ENCODE results near the gene RPTOR.

DNA sequence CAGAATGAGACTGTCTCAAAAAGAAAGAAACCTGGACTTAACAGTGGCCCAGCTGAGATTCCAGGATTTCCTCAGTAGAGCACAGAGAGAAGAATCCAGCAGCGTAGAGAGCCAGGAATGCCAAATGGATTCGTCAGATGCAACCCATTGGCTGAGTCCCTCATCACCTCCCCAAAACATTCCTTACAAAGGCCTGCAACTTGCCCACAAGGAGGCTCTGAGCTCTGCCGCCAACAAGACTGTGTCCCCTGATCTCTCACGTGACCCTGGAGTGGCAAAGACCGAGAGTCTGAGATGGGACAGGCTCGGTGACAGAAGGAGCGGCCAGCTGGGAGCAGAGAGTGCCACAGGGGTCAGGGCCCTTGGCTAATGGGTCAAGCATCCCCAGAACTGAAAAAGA lies 440.1 kb downstream of the RPTOR start:
- no peak for TF ChIP-seq EZH2 (IDR thresholded peaks at IDR 0.05; ENCODE audit: low read length)
- TF ChIP-seq, protein P1, sequence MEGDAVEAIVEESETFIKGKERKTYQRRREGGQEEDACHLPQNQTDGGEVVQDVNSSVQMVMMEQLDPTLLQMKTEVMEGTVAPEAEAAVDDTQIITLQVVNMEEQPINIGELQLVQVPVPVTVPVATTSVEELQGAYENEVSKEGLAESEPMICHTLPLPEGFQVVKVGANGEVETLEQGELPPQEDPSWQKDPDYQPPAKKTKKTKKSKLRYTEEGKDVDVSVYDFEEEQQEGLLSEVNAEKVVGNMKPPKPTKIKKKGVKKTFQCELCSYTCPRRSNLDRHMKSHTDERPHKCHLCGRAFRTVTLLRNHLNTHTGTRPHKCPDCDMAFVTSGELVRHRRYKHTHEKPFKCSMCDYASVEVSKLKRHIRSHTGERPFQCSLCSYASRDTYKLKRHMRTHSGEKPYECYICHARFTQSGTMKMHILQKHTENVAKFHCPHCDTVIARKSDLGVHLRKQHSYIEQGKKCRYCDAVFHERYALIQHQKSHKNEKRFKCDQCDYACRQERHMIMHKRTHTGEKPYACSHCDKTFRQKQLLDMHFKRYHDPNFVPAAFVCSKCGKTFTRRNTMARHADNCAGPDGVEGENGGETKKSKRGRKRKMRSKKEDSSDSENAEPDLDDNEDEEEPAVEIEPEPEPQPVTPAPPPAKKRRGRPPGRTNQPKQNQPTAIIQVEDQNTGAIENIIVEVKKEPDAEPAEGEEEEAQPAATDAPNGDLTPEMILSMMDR (optimal IDR thresholded peaks at IDR 0.05 in 1 of 3, IDR thresholded peaks at IDR 0.05 in 1 of 3, conservative IDR thresholded peaks at IDR 0.05 in 1 of 3; ENCODE audit: extremely low read depth in 1 of 3, insufficient read depth in 2 of 3, low read length in 3 of 3), result no peak

Data from keratinocyte (primary cell).